ENCODE results near the gene LCK. TPM values are rescaled to one million over a fixed set of nuclear protein-coding genes. Genes with fewer than 3 reads are reported as not detected.

The LCK gene
- total and polyA plus RNA-seq, 10 of the 15 experiments (the other 5 are each of a cell fraction or from before 2014, with no cell fraction given) = 31.5 to 173 (median 119) TPM

GRCh38 chr1:32205401-32206370, 45.4 kb upstream of the LCK start, which contains the start of gene IQCC (continued):
- TF ChIP-seq ETV6 (conservative IDR thresholded peaks at IDR 0.05 in 1 of 2, IDR thresholded peaks at IDR 0.05 in 1 of 2; ENCODE audit: borderline replicate concordance in 1 of 2, low read depth in 1 of 2) (no peak), CHD2 (IDR thresholded peaks at IDR 0.05; ENCODE audit: borderline replicate concordance, low read depth, low read length) (0 out of 2 replicates have a peak, but pooled peaks have one; percentile 45), SP1 (IDR thresholded peaks at IDR 0.05; ENCODE audit: low read depth, low read length) (no peak), CHD4 (IDR thresholded peaks at IDR 0.05) (no peak), ZSCAN29 (IDR thresholded peaks at IDR 0.05) (no peak), SUZ12 (IDR thresholded peaks at IDR 0.05; ENCODE audit: unreplicated experiment) (no peak), SMAD5 (IDR thresholded peaks at IDR 0.05; ENCODE audit: low read depth) (no peak; the same call in 1 of the 2 replicates), NR2F1 (conservative IDR thresholded peaks at IDR 0.05) (no peak), ATF3 (IDR thresholded peaks at IDR 0.05; ENCODE audit: borderline replicate concordance, extremely low read depth, low read depth, low read length) (peak; percentile 80; the same call in 1 of the 2 replicates), PAX5 (IDR thresholded peaks at IDR 0.05; ENCODE audit: borderline replicate concordance, low read depth, low read length) (no peak; the same call in 1 of the 2 replicates), HDGF (IDR thresholded peaks at IDR 0.05) (peak; percentile 31), RELB (IDR thresholded peaks at IDR 0.05; ENCODE audit: low read depth) (peak; percentile 73; the same call in 1 of the 2 replicates), ATF7 (IDR thresholded peaks at IDR 0.05; ENCODE audit: low read depth) (peak; percentile 69), CEBPZ (IDR thresholded peaks at IDR 0.05; ENCODE audit: low read depth, low read length) (no peak), CEBPB (IDR thresholded peaks at IDR 0.05; ENCODE audit: borderline replicate concordance in 1 of 2, low read depth in 2 of 2, low read length in 2 of 2) (no peak), SIX5 (IDR thresholded peaks at IDR 0.05; ENCODE audit: low read depth, low read length, severe bottlenecking) (peak; percentile 21), NR2C2 (IDR thresholded peaks at IDR 0.05; ENCODE audit: borderline replicate concordance, control insufficient read depth, insufficient read length, low read depth) (no peak), NRF1 (conservative IDR thresholded peaks at IDR 0.05; ENCODE audit: low read depth, low read length) (peak; percentile 93), RB1 (IDR thresholded peaks at IDR 0.05; ENCODE audit: borderline replicate concordance) (peak; percentile 86; the same call in 1 of the 2 replicates), IRF3 (IDR thresholded peaks at IDR 0.05) (no peak), EGR1 (IDR thresholded peaks at IDR 0.05; ENCODE audit: borderline replicate concordance in 1 of 2, low read depth in 2 of 2, low read length in 2 of 2) (peak; percentile 6 to 94)
